ENCODE results near the gene TEF. TPM values are rescaled to one million over a fixed set of nuclear protein-coding genes. Genes with fewer than 3 reads are reported as not detected.

Gene TEF
- total RNA-seq, 4 donors from 2014 or later = 22.9 to 47.9 (median 34.0) TPM

DNA sequence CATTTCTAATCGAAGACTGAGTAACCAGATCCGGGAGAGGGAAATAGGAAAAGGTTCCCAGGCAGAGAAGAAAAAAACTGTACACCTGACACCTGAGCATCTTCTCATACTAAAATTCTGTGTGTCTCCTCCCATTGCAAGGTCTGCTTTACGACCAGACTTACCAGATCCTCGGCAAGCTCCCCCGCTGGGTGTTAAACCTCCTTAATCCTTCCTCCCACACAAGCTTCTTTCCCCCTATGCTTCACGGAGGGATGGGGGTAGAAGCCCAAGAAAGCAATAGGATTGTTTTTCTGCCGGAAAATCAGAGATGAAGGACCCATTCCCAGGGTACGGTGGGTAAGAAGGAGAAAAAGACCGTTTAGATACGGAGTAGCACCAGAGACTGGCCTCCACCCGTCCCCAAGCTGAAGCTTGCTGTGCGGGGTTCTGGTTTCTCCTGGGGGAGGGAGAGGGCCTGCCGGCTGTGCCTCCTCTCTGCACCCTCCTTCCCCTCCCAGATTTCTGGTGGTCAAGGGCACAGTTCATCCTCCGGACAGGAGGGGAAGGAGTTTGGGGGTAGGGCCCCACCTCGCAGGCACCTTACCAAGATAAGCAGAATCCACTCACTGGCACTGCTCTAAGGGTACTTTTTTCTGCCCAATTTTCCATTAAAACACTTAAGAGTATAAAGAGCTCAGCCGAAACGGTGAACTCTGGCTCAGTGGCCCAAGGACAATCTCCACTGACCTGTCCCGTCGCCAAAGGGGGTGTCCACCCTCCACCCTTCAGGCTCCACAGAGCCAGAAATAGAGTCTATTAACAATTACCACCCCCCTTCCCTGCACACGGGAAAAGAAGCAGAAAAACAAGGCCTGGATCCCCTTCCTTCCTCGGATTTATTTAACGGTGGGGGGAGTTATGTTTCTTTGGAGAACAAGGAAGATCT is 63.7 kb downstream of the TEF start:
- peak; percentile 31 for DNase-seq
- no peaks in the 10 kb centered on the region for H3K27me3 ChIP-seq
- H3K27ac ChIP-seq = peak overlapping the region; percentile 100
- 0% methylated on average over 5 to 22 of the region's 22 CpGs for WGBS, 2 donors (ENCODE audit: low coverage in 1 of 2)
- intact Hi-C loops (cut with DNase I; ENCODE audit: low total_unique reads) (no loop called here), in situ Hi-C loops (cut with MboI; ENCODE audit: low pct_ligation_motif_present in 1 of 4, low pct_unique_long_range_greater_than_20kb in 1 of 4, low sequenced_read_pairs in 3 of 4) (no loop called here)
- H3K9me3 ChIP-seq = no peaks in the 10 kb centered on the region
- H3K4me1 ChIP-seq = peaks cover 14 to 30% (median 19%) of the 10 kb centered on the region in 4 donors
- TF ChIP-seq POLR2AphosphoS5 (IDR thresholded peaks at IDR 0.05) = peak in 1 of 3 donors; percentile 11
- TF ChIP-seq, protein P1, sequence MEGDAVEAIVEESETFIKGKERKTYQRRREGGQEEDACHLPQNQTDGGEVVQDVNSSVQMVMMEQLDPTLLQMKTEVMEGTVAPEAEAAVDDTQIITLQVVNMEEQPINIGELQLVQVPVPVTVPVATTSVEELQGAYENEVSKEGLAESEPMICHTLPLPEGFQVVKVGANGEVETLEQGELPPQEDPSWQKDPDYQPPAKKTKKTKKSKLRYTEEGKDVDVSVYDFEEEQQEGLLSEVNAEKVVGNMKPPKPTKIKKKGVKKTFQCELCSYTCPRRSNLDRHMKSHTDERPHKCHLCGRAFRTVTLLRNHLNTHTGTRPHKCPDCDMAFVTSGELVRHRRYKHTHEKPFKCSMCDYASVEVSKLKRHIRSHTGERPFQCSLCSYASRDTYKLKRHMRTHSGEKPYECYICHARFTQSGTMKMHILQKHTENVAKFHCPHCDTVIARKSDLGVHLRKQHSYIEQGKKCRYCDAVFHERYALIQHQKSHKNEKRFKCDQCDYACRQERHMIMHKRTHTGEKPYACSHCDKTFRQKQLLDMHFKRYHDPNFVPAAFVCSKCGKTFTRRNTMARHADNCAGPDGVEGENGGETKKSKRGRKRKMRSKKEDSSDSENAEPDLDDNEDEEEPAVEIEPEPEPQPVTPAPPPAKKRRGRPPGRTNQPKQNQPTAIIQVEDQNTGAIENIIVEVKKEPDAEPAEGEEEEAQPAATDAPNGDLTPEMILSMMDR (IDR thresholded peaks at IDR 0.05) = no peak
- H3K4me3 ChIP-seq = peak overlapping the region; percentile 77 to 97 (median 95)
- H3K36me3 ChIP-seq = peaks cover 0 to 13% (median 0%) of the 10 kb centered on the region in 4 donors

DNA sequence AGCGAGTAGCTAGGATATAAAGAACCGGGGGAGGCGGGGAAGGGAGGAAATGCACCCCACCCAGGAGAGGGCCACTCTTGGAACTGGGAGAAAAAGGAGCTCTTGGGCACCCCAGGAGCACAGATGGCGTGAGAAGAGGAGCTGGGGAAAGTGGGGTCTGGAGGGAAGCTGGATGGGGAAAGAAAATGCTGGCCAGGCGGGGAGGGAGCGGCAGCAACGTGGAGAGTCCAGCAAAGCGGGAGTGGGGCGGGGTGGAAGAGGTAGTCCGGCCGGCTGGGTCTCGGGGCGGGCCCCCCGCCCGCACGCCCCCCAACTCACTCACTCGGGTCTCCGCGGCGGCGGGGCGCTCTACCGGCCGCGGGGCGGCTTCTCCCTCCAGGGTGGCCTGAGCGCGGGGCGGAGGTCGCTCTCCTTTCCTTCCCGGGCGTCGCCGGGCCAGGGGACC is 64.3 kb downstream of the TEF start:
- intact Hi-C loops (cut with DNase I; ENCODE audit: low total_unique reads) (no loop called here), in situ Hi-C loops (cut with MboI; ENCODE audit: low pct_ligation_motif_present in 1 of 4, low pct_unique_long_range_greater_than_20kb in 1 of 4, low sequenced_read_pairs in 3 of 4) (no loop called here)
- Histone ChIP-seq H3K36me3 (peaks cover 0 to 7% (median 0%) of the 10 kb centered on the region in 4 donors), H3K27ac (peak overlapping the region; percentile 100), H3K4me1 (peaks cover 14 to 27% (median 19%) of the 10 kb centered on the region in 4 donors), H3K4me3 (peak overlapping the region; percentile 77 to 97 (median 95)), H3K9me3 (no peaks in the 10 kb centered on the region), H3K27me3 (no peaks in the 10 kb centered on the region)
- TF ChIP-seq POLR2A (IDR thresholded peaks at IDR 0.05) = no peak
- no peak for TF ChIP-seq EP300 (IDR thresholded peaks at IDR 0.05; ENCODE audit: low read depth)
- TF ChIP-seq, protein P1 (IDR thresholded peaks at IDR 0.05) = no peak
- TF ChIP-seq POLR2AphosphoS5 (IDR thresholded peaks at IDR 0.05) = no peak
- 0% methylated on average over 7 to 12 of the region's 34 CpGs for WGBS, 2 donors (ENCODE audit: low coverage in 1 of 2)
- peak; percentile 39 for DNase-seq

DNA sequence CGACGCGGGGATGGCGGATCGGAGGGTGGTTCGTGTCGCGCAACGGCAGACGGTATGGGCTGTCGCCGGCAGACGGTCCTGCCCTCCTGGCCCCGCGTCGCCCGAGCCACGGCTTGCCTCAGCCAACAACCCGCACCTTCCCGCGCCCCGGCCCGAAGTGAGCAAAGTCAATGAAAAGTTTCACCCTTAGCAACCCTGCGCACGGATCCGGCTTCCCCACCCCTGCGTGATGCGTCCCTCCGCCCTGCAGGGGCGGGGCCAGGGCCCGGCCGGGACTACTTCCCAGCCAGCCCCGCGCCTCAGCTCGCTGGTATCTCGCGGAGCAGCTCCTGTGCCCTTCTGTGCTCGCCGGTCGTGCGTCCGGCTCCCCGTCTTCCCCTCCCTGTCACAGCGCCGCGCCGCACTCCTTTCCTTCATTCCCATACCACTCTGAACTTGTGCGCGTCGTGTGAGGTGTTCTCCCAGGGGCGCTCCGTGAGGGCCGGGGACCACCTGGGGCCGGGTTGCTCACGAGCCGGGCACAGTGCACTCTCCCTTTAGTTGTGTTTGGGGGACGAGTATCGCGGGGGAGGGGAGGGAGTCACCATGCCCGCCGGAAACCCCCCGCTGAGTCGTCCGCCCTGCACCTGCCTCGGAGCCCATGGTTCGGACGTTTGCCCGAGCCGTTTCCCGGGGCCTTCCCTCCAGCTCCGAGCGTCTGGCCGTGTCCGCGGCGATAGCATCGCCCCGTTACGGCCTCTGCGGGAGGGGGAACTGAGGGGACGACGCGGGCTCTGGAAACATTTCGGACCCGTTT is 65.1 kb downstream of the TEF start, which contains the start of gene TOB2:
TSS of gene TOB2 (minus strand) at position 163 of the 796 bp plus-strand sequence. CDS start 9,456 bp downstream, outside the sequence.
- Histone ChIP-seq H3K4me3 (peak within 1 kb of the TSS; percentile 77 to 97 (median 95)), H3K27me3 (no peaks in the 10 kb centered on the region), H3K9me3 (no peaks in the 10 kb centered on the region), H3K4me1 (peaks cover 14 to 25% (median 19%) of the 10 kb centered on the region in 4 donors), H3K36me3 (peaks cover 0 to 6% (median 0%) of the 10 kb centered on the region in 4 donors), H3K27ac (peak within 1 kb of the TSS; percentile 100)
- peak; percentile 97 for DNase-seq
- no peak for TF ChIP-seq EP300 (IDR thresholded peaks at IDR 0.05; ENCODE audit: low read depth)
- TF ChIP-seq POLR2A (IDR thresholded peaks at IDR 0.05) = peak; percentile 100
- peak; percentile 100 for TF ChIP-seq POLR2AphosphoS5 (IDR thresholded peaks at IDR 0.05)
- intact Hi-C loops (cut with DNase I; ENCODE audit: low total_unique reads) (no loop called here), in situ Hi-C loops (cut with MboI; ENCODE audit: low pct_ligation_motif_present in 1 of 4, low pct_unique_long_range_greater_than_20kb in 1 of 4, low sequenced_read_pairs in 3 of 4) (no loop called here)
- WGBS, 2 donors (ENCODE audit: low coverage in 1 of 2) = 1% methylated on average over 48 of the region's 85 CpGs; no CpG with 5 or more reads in 1 of the 2 donors

DNA sequence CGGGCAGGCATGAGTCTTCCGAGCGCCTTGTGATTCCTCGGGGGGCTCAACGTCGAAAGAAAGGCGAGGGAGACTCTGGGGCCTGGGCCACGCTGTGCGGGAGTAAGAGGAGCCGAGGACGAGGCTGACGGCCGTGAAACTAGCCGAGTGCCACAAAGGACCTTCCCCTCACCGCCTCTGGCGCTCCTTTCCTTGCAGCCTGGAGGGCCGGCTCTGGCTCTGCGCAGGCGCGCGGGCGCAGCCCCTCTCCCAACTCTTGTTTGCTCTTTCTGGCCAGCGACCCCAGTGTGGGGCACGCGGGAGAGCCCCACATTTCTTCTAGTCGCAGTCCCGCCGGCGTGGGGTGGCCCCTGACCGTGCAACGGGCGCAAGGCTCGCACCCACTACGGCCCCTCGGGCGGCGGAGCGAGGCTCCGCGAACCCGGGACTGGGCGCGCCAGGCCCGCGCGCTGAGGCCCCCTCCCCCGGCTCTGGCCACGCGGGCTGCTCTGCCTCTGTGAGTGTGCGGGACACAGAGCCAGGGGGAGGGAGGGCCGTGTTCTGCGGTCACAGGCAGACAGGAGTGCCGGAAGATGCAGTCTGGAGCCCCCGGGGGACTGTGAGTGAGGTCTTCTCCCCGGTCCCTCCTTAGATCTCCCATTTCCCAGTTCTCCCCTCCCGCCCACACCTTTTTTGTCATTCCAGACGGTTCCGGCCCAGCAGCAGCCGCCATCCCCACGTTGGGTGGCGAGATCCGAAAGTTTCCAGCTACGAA is 65.9 kb downstream of the TEF start:
- Histone ChIP-seq H3K27me3 (no peaks in the 10 kb centered on the region), H3K9me3 (no peaks in the 10 kb centered on the region), H3K27ac (peak overlapping the region; percentile 100), H3K4me1 (peaks cover 10 to 17% (median 15%) of the 10 kb centered on the region in 4 donors), H3K36me3 (peaks cover 0 to 5% (median 0%) of the 10 kb centered on the region in 4 donors), H3K4me3 (peak overlapping the region; percentile 77 to 97 (median 87))
- intact Hi-C loops (cut with DNase I; ENCODE audit: low total_unique reads) = no loop called here
- TF ChIP-seq POLR2AphosphoS5 (IDR thresholded peaks at IDR 0.05) = peak; percentile 6 to 65 (median 64)
- TF ChIP-seq, protein P1 (IDR thresholded peaks at IDR 0.05) = no peak
- WGBS, 2 donors (ENCODE audit: low coverage in 1 of 2) = 0% methylated on average over 42 of the region's 63 CpGs; no CpG with 5 or more reads in 1 of the 2 donors
- DNase-seq = peak; percentile 69
- in situ Hi-C loops (cut with MboI; ENCODE audit: low pct_ligation_motif_present in 1 of 4, low pct_unique_long_range_greater_than_20kb in 1 of 4, low sequenced_read_pairs in 3 of 4) = no loop called here
